ENCODE measurements around the gene IL34.

Gene IL34

DNA sequence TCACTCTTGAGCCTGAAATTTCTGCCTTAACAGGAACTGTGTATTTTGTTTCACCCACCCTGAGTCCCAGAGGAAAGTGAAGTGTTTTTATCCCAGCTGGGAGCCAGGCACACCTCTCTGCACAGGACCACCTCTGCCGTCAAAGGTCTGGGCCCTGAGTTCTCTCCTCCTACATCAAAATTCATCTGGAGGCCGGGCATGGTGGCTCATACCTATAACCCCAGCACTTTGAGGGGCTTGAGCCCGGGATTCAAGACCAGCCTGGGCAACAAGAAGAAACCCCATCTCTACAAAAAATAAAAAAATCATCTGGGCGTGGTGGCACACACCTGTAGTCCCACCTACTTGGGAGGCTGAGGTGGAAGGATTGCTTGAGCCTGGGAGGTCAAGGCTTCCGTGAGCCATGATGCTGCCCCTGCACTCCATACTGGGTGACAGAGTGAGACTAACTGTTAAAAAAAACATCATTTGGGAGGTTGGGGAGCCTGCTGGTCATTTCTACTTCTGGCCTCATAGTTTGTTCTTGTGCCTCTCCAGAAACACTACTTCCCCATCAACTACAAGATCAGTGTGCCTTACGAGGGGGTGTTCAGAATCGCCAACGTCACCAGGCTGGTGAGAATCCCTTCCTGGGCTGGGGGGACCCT lies 9.8 kb downstream of the IL34 start:
- peaks cover 5% of the 10 kb centered on the region for H3K4me1 ChIP-seq
- no peak overlapping the region for H3K4me3 ChIP-seq (ENCODE audit: low read depth, low read length)
- no peaks in the 10 kb centered on the region for H3K9me3 ChIP-seq
- no peaks in the 10 kb centered on the region for H3K36me3 ChIP-seq
- TF ChIP-seq, protein P1, sequence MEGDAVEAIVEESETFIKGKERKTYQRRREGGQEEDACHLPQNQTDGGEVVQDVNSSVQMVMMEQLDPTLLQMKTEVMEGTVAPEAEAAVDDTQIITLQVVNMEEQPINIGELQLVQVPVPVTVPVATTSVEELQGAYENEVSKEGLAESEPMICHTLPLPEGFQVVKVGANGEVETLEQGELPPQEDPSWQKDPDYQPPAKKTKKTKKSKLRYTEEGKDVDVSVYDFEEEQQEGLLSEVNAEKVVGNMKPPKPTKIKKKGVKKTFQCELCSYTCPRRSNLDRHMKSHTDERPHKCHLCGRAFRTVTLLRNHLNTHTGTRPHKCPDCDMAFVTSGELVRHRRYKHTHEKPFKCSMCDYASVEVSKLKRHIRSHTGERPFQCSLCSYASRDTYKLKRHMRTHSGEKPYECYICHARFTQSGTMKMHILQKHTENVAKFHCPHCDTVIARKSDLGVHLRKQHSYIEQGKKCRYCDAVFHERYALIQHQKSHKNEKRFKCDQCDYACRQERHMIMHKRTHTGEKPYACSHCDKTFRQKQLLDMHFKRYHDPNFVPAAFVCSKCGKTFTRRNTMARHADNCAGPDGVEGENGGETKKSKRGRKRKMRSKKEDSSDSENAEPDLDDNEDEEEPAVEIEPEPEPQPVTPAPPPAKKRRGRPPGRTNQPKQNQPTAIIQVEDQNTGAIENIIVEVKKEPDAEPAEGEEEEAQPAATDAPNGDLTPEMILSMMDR (IDR thresholded peaks at IDR 0.05; ENCODE audit: low read depth, low read length) = no peak
- DNase-seq = no peak
- no peaks in the 10 kb centered on the region for H3K27me3 ChIP-seq

DNA sequence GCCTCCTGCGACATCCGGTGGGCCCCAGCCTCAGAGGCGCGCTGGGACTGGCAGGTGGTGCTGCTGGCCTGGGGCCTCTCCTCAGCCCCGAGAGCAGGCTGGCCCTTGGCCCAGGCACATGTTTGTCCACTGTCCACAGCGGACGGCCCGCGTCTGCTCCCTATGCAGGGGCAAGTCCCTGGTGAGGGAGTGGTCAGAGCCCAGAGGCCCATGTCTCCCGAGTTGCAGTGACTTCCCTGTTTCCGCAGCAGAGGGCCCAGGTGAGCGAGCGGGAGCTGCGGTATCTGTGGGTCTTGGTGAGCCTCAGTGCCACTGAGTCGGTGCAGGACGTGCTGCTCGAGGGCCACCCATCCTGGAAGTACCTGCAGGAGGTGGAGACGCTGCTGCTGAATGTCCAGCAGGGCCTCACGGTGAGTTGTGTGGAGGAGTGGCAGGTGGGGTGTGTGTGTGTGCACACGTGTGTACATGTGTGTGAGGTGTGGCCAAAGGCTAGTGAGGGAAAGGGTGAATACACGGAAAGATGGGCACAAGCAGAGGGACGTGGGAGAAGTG lies 10.4 kb downstream of the IL34 start:
- H3K4me3 ChIP-seq (ENCODE audit: low read depth, low read length) = no peak overlapping the region
- H3K9me3 ChIP-seq = no peaks in the 10 kb centered on the region
- TF ChIP-seq, protein P1 (IDR thresholded peaks at IDR 0.05; ENCODE audit: low read depth, low read length) = no peak

DNA sequence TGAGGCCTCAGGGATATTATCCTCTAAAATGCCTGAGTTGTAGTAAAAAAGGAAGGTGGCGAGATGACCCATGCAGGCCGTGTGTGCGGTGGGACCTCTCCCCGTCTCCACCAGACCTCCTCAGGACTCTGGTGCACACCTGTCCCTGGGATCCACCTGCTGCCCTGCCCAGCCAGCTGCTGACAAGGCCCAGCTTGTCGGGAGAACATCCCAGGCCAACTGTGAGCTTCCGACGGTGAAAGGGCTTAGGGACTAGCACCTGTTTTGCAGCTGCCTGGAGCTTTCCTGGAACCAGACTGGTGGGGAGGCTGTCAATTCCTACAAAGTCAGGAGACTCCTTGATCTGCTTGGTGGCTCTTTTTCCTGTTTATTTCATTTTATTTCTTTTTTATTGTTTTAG lies 11.6 kb downstream of the IL34 start:
- Histone ChIP-seq H3K36me3 (no peaks in the 10 kb centered on the region), H3K4me3 (ENCODE audit: low read depth, low read length) (no peak overlapping the region), H3K9me3 (no peaks in the 10 kb centered on the region), H3K27me3 (no peaks in the 10 kb centered on the region), H3K4me1 (peaks cover 5% of the 10 kb centered on the region)
- TF ChIP-seq, protein P1 (IDR thresholded peaks at IDR 0.05; ENCODE audit: low read depth, low read length) = no peak
- DNase-seq = no peak

More for the DNA sequence above, 10.4 kb downstream of the IL34 start:
- Histone ChIP-seq H3K36me3 (no peaks in the 10 kb centered on the region), H3K4me1 (peaks cover 5% of the 10 kb centered on the region), H3K27me3 (no peaks in the 10 kb centered on the region)
- no peak for DNase-seq

DNA sequence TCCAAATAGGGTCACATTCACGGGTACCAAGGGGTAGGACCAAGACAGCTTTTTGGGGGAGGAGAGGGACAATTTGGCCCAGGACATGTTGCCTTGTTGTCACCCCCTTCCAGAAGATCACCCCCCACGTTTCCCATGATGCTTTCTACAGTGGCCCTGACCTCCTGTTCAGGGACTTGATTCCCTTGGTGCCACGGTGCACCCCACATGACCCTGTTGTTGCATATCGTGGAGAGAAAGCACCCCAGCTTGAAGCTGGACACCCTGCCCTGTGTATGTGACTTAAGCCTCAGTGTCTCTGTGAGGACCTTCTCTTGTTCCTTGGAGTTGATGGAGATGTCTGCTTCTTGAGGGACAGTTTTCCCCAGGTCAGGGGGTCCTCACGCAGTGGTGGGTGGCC lies 12.6 kb downstream of the IL34 start:
- DNase-seq = no peak
- Histone ChIP-seq H3K36me3 (peaks cover 6% of the 10 kb centered on the region), H3K27me3 (no peaks in the 10 kb centered on the region), H3K4me3 (ENCODE audit: low read depth, low read length) (no peak overlapping the region), H3K4me1 (peaks cover 5% of the 10 kb centered on the region), H3K9me3 (no peaks in the 10 kb centered on the region)
- TF ChIP-seq, protein P1 (IDR thresholded peaks at IDR 0.05; ENCODE audit: low read depth, low read length) = no peak

DNA sequence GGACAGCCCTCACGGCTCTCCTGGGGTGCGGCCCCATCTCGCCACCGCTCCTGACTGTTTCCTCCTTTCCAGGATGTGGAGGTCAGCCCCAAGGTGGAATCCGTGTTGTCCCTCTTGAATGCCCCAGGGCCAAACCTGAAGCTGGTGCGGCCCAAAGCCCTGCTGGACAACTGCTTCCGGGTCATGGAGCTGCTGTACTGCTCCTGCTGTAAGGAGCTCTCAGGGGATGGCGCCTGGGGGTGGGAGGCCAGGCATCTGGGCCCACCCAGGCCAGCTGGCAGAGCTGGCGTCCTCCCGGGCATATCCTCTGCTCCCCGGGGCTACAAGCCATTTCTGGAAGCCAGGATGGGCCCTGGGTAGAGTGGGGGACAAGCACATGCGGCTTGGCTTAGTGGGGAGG lies 13.2 kb downstream of the IL34 start:
- peaks cover 12% of the 10 kb centered on the region for H3K36me3 ChIP-seq
- no peaks in the 10 kb centered on the region for H3K9me3 ChIP-seq
- no peaks in the 10 kb centered on the region; the same call in 1 of the 2 replicates for H3K4me1 ChIP-seq
- DNase-seq = no peak
- no peaks in the 10 kb centered on the region for H3K27me3 ChIP-seq
- TF ChIP-seq, protein P1 (IDR thresholded peaks at IDR 0.05; ENCODE audit: low read depth, low read length) = no peak
- no peak overlapping the region for H3K4me3 ChIP-seq (ENCODE audit: low read depth, low read length)

DNA sequence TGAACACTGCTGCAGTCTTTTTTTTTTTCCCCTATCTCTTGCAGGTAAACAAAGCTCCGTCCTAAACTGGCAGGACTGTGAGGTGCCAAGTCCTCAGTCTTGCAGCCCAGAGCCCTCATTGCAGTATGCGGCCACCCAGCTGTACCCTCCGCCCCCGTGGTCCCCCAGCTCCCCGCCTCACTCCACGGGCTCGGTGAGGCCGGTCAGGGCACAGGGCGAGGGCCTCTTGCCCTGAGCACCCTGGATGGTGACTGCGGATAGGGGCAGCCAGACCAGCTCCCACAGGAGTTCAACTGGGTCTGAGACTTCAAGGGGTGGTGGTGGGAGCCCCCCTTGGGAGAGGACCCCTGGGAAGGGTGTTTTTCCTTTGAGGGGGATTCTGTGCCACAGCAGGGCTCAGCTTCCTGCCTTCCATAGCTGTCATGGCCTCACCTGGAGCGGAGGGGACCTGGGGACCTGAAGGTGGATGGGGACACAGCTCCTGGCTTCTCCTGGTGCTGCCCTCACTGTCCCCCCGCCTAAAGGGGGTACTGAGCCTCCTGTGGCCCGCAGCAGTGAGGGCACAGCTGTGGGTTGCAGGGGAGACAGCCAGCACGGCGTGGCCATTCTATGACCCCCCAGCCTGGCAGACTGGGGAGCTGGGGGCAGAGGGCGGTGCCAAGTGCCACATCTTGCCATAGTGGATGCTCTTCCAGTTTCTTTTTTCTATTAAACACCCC lies 13.8 kb downstream of the IL34 start:
- peaks cover 18% of the 10 kb centered on the region for H3K36me3 ChIP-seq
- H3K27me3 ChIP-seq = no peaks in the 10 kb centered on the region
- TF ChIP-seq, protein P1 (IDR thresholded peaks at IDR 0.05; ENCODE audit: low read depth, low read length) = no peak
- no peaks in the 10 kb centered on the region for H3K4me1 ChIP-seq
- no peak overlapping the region for H3K4me3 ChIP-seq (ENCODE audit: low read depth, low read length)
- DNase-seq = no peak
- H3K9me3 ChIP-seq = no peaks in the 10 kb centered on the region

Measured in BE2C (cell line).